WI38 (cell line): ENCODE results near the gene DIP2C.

Experiments used
- H3K4me3 ChIP-seq: 2 replicates; pipeline ENCODE4 v1.5.1; 2011; ENCODE audit warnings: low read depth, mild to moderate bottlenecking, control low read depth, low read length
- TF ChIP-seq, protein P1 (sequence below): IDR thresholded peaks from 2 replicates; pipeline ENCODE4 v1.5.1; 2012; ENCODE audit warnings: low read depth, mild to moderate bottlenecking, control low read depth, low read length

DIP2C gene

DNA sequence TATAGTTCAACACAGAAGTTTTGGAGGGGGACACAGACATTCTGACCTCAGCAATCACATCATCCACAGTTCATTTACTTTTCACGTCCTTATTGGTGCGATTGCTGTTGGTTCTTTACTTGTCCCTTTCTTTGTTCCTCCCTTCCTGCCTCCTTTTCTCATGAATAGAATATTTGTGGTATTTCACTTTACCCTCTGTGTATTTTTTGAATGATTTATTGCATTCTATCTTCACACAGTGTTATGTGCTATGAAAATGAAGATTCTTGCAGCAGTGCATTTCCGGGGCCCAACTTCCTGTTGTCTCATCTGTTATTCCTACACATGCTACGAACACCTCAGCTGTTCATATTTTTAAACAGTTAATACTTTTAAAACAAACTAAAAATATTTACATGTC is 374.6 kb downstream of the DIP2C start:
- TF ChIP-seq, protein P1, sequence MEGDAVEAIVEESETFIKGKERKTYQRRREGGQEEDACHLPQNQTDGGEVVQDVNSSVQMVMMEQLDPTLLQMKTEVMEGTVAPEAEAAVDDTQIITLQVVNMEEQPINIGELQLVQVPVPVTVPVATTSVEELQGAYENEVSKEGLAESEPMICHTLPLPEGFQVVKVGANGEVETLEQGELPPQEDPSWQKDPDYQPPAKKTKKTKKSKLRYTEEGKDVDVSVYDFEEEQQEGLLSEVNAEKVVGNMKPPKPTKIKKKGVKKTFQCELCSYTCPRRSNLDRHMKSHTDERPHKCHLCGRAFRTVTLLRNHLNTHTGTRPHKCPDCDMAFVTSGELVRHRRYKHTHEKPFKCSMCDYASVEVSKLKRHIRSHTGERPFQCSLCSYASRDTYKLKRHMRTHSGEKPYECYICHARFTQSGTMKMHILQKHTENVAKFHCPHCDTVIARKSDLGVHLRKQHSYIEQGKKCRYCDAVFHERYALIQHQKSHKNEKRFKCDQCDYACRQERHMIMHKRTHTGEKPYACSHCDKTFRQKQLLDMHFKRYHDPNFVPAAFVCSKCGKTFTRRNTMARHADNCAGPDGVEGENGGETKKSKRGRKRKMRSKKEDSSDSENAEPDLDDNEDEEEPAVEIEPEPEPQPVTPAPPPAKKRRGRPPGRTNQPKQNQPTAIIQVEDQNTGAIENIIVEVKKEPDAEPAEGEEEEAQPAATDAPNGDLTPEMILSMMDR: no peak
- H3K4me3 ChIP-seq: no peak overlapping the region

DNA sequence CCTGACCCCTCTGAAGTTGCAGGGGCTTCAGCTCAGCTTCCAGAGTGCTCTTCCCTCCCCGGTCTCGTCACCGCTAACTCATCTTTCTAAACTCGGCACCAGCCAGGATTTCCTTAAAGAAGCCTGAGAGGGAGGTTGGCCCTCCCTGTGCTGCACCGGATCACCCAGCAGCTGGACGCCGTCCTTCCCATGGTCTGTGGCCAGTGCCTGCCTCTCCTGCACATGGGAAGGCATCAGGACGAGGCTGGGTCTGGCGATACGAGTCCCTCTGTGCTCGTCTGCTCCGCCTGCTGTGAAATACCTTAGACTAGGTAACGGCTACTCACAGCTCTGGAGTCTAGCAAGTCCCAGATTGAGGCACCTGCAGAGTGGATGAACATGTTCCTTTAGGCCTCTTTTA is 375.1 kb downstream of the DIP2C start:
- H3K4me3 ChIP-seq: no peak overlapping the region
- TF ChIP-seq, protein P1: no peak

DNA sequence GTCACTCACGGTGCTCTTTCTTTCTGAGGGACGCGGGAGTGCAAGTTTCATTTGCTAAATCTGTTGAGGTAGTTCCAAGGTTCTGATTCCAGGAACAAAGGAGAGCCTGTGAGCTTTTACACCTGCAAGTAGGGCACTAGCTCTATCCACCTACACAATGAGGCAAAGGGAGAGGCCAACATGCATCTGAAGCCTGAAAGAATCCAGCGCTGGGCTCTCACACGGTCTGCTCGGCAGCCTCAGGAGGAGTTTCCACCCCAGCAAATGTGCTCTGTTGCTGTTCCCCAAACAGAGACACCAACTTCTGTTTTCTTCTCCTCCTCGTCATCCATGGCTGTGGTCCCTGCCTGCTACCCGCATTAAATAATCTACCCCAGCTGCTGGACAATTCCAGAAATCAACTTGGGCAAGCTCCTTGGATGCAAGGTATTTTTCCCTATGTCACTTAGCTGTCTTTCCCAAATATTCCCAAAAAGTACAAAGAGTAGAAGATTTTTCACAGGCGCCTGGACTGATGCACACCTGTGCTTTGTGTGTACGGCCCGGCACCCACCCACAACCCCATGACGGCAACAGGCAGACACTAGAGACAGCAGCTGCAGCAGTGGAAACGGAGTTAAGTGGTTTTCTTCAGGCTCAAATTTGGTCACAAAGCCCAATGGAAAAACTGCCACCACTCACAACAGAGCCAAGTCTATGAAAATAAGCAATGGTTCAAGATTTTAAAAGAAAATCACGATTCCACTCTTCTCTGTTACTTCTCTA is 377.4 kb downstream of the DIP2C start:
- TF ChIP-seq, protein P1: no peak
- H3K4me3 ChIP-seq: no peak overlapping the region

DNA sequence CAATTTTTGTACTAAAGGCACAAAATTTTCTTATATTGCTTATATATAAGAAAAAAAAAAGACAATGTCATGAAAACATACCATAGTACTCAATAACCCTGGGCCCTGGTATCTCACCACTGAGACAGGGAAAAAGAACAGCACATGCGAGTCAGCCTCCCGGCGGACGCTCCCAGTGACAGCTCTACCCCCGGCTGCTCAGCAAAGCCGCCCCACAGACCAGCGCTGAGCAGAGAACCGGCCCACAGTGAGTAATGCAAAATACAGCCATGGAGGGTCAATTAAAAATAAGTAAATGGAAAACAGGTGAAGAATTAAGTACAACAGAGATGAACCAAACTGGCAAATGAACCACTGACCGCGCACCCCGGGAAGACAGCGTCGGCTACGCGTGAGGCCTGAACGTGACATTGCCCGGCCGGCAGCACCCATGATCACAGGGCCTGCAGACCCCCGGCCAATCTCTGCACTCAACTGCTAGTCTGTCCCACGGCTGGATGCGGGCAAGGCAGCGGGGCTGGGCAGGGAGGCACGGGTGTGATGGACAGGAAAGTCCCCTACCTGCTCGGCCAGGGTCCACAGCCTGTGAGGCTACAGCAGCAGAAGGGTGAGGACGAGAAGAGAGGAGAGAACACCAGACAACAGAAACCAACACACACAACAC is 378.4 kb downstream of the DIP2C start:
- no peak overlapping the region for H3K4me3 ChIP-seq
- TF ChIP-seq, protein P1: no peak

DNA sequence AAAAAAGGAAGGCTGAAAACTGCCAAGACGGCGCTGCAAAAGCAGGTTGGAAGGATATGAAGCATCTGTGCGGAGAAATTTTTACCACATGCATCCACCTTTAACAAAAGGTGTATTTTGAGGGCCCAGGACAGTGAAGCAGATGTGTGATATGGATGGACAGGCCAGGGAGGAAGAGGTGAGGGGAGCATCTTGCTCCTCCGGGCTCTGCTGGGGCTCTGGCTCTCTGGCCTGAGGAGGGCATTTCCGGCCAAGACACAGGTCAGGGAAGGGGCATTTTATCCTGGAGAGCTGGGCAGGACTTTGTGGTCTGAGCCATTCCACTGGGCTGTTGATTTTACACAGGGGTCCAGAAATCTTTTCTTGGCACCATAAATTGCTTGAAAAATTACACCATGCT is 379.1 kb downstream of the DIP2C start:
- H3K4me3 ChIP-seq: no peak overlapping the region
- TF ChIP-seq, protein P1: no peak

DNA sequence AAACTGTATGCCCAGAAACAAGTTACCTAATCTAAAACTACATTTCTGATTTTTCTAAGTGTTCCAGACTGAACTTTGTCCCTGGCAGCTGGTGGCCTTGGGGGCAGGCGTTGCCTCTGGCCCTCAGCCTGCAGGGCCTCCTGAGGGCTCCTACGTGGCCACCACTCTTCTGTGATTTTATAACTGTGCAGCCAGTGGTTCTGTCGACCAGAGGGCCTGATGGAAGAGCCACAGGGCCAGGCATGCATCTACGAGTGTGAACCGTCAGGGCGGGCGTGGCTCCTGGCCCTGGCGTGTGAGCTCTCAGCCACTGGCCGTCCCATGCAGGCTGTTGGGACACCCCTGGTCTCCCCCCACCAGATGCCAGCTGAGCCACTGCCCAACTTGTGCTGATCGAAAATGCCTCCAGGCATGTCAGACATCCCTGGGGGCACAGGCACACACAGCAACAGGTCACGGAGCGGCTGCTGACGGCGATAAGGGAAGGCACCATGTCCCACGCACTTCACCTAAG is 380.8 kb downstream of the DIP2C start:
- H3K4me3 ChIP-seq: no peak overlapping the region
- TF ChIP-seq, protein P1: no peak

DNA sequence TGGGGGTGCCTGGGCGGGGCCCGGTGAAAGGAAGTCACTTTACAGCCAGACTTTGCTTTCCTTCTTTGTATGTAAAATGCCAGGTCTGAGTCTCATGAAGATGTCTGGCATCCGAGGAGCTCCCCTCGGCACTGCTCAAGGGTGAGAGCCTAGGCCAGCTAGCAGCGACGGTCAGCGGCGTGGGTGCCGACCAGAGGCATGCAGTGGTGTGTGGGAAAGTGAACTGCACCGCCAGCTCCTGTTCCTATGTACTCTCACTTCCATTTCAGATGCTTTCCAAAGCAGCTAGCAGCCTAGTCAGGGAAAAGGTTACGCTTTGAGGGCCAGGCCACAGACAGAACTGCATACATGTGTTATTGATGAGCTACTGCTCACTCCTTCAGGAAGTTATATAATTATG is 381.4 kb downstream of the DIP2C start:
- H3K4me3 ChIP-seq: no peak overlapping the region
- TF ChIP-seq, protein P1: no peak
